Keratinocyte (primary cell): ENCODE measurements around the gene PATZ1. TPM values are rescaled to one million over a fixed set of nuclear protein-coding genes. Genes with fewer than 3 reads are reported as not detected.
A peak's percentile ranks its signal among the peaks of the same experiment; 100 is the strongest.

Experiments used
- DNase-seq: peaks from one replicate; pipeline ENCODE4 v3.0.0-alpha.2; 2011; ENCODE audit warnings: low read depth, missing footprints, low spot score
- FAIRE-seq: peaks from 2 replicates; lab custom pipeline; 2011; peaks lifted over from hg19 to GRCh38; lab: Jason Lieb, UNC
- H2AFZ ChIP-seq: 2 replicates; pipeline ENCODE4 v1.6.0; 2012; ENCODE audit warnings: low read length, control low read depth, inconsistent platforms; ENCODE audit not compliant: control insufficient read depth
- H3K27ac ChIP-seq: 2 replicates; pipeline ENCODE4 v1.5.1; 2011; ENCODE audit warnings: low read length; ENCODE audit not compliant: control insufficient read depth, insufficient read depth
- H3K27me3 ChIP-seq: 3 replicates; pipeline ENCODE4 v1.6.0; 2011; ENCODE audit warnings: low read length; ENCODE audit not compliant: control insufficient read depth, insufficient read depth; ENCODE audit errors: extremely low read depth
- H3K36me3 ChIP-seq, 2 experiments: 2 replicates in 1 of 2; 3 replicates in 1 of 2; pipeline ENCODE4 v1.5.1; 2011; ENCODE audit warnings: low read length in 2 of 2, mild to moderate bottlenecking in 1 of 2; ENCODE audit not compliant: control insufficient read depth in 2 of 2, insufficient read depth in 2 of 2; ENCODE audit errors: extremely low read depth in 1 of 2
- H3K4me1 ChIP-seq: 3 replicates; pipeline ENCODE4 v1.5.1; 2011; ENCODE audit warnings: low read length; ENCODE audit not compliant: control insufficient read depth, insufficient read depth; ENCODE audit errors: extremely low read depth
- H3K4me2 ChIP-seq: 3 replicates; pipeline ENCODE4 v1.6.0; 2011; ENCODE audit warnings: low read depth, low read length; ENCODE audit not compliant: control insufficient read depth, insufficient read depth; ENCODE audit errors: extremely low read depth
- H3K4me3 ChIP-seq, 3 experiments: fragments of 200-600 bp in 1 of 3; sonication (generic) in 1 of 3; 2 replicates in 2 of 3; 3 replicates in 1 of 3; pipeline ENCODE4 v1.5.1; 2011 to 2016; ENCODE audit warnings: low read length in 3 of 3, mild to moderate bottlenecking in 3 of 3, control low read depth in 2 of 3, inconsistent platforms in 1 of 3, low read depth in 1 of 3, mixed read lengths in 1 of 3, mixed run types in 1 of 3, moderate library complexity in 1 of 3; ENCODE audit not compliant: control insufficient read depth in 2 of 3, insufficient read depth in 2 of 3; ENCODE audit errors: extremely low read depth in 1 of 3
- H3K79me2 ChIP-seq: 2 replicates; pipeline ENCODE4 v1.6.0; 2012; ENCODE audit warnings: low read length; ENCODE audit not compliant: control insufficient read depth, insufficient read depth
- H3K9ac ChIP-seq: 3 replicates; pipeline ENCODE4 v1.6.0; 2011; ENCODE audit warnings: low read length; ENCODE audit not compliant: control insufficient read depth, insufficient read depth; ENCODE audit errors: extremely low read depth
- H3K9me1 ChIP-seq: 3 replicates; pipeline ENCODE4 v1.6.0; 2011; ENCODE audit warnings: low read length; ENCODE audit not compliant: control insufficient read depth, insufficient read depth; ENCODE audit errors: extremely low read depth
- H3K9me3 ChIP-seq: 2 replicates; pipeline ENCODE4 v1.5.1; 2012; ENCODE audit warnings: low read depth, low read length; ENCODE audit not compliant: control insufficient read depth
- H4K20me1 ChIP-seq: 3 replicates; pipeline ENCODE4 v1.6.0; 2011; ENCODE audit warnings: low read length; ENCODE audit not compliant: control insufficient read depth, insufficient read depth; ENCODE audit errors: extremely low read depth
- CTCF ChIP-seq, 3 experiments: IDR thresholded peaks in 1 of 3; conservative IDR thresholded peaks in 1 of 3; optimal IDR thresholded peaks in 1 of 3; 2 replicates in 2 of 3; 3 replicates in 1 of 3; pipeline versions ENCODE3 to v1.5.1; 2011; ENCODE audit warnings: low read length in 3 of 3, mild to moderate bottlenecking in 3 of 3, moderate library complexity in 2 of 3, control low read depth in 1 of 3, inconsistent platforms in 1 of 3; ENCODE audit not compliant: insufficient read depth in 2 of 3; ENCODE audit errors: extremely low read depth in 1 of 3
- EZH2 ChIP-seq: IDR thresholded peaks from one replicate; pipeline ENCODE4 v1.6.1; 2012; ENCODE audit warnings: inconsistent platforms, mild to moderate bottlenecking, low read length, moderate library complexity
- dilution Hi-C: fragments of 300-500 bp; cut with MboI; formaldehyde crosslinking; loops from one replicate; pipeline ENCODE4 v1.7.0; 2020; ENCODE audit warnings: low sequenced_read_pairs; ENCODE audit not compliant: extremely low pct_ligation_motif_present
- polyA plus RNA-seq, 5 experiments: library from polyadenylated mRNA; depleted of rRNA in 3 of 5; stranded (reverse) in 3 of 5; stranded (forward) in 1 of 5; unstranded in 1 of 5; fragments of >200 nt; gene quantifications; 1 replicate in 1 of 5; 2 replicates in 3 of 5; 3 replicates in 1 of 5; pipeline versions ENCODE4 v1.2.1 to v1.2.3, GENCODE V29; 2011 to 2012; ENCODE audit warnings: missing spikeins in 2 of 5, low read depth in 1 of 5, low replicate concordance in 1 of 5

The PATZ1 gene
- polyA plus RNA-seq, 1 donor (not counting 4 experiments of a cell fraction or from before 2014, with no cell fraction given), result 3.4 TPM

GRCh38 chr22:31292236-31292989 is 53.7 kb downstream of the PATZ1 start, which contains the start of gene PIK3IP1:
PIK3IP1 (minus strand) TSS chr22:31292488; CDS start chr22:31292344, 144 bp downstream.
- FAIRE-seq (peak; percentile 71), DNase-seq (peak; percentile 46)
- no peaks in the 10 kb centered on the region for H3K27me3 ChIP-seq
- H3K9me3 ChIP-seq, result no peaks in the 10 kb centered on the region
- TF ChIP-seq EZH2, result no peak
- TF ChIP-seq CTCF (optimal IDR thresholded peaks at IDR 0.05 in 1 of 3, IDR thresholded peaks at IDR 0.05 in 1 of 3, conservative IDR thresholded peaks at IDR 0.05 in 1 of 3; ENCODE audit: extremely low read depth in 1 of 3, insufficient read depth in 2 of 3, low read length in 3 of 3), result peak; percentile 33 to 61 (median 44)
- H2AFZ ChIP-seq, result peak within 1 kb of the TSS; percentile 79
- H3K27ac ChIP-seq, result peak within 1 kb of the TSS; percentile 100
- peaks cover 51% of the 10 kb centered on the region for H3K4me1 ChIP-seq
- dilution Hi-C loops, result no loop called here
- H3K36me3 ChIP-seq, result peaks cover 3 to 11% of the 10 kb centered on the region in 2 experiments
- peaks cover 2% of the 10 kb centered on the region for H3K79me2 ChIP-seq
- H3K9me1 ChIP-seq, result no peaks in the 10 kb centered on the region
- H4K20me1 ChIP-seq, result no peaks in the 10 kb centered on the region
- H3K4me3 ChIP-seq, result peak within 1 kb of the TSS; percentile 44 to 67 (median 66)
- H3K9ac ChIP-seq, result peak within 1 kb of the TSS; percentile 99
- peak within 1 kb of the TSS; percentile 96 for H3K4me2 ChIP-seq

GRCh38 chr22:31291481-31292235 is 54.5 kb downstream of the PATZ1 start:
- H3K9me3 ChIP-seq, result no peaks in the 10 kb centered on the region
- H4K20me1 ChIP-seq, result no peaks in the 10 kb centered on the region
- peak overlapping the region; percentile 100 for H3K27ac ChIP-seq
- no peak for FAIRE-seq
- H2AFZ ChIP-seq, result peak overlapping the region; percentile 79
- H3K79me2 ChIP-seq, result peaks cover 2% of the 10 kb centered on the region
- dilution Hi-C loops, result no loop called here
- peaks cover 47% of the 10 kb centered on the region for H3K4me1 ChIP-seq
- no peak for DNase-seq
- H3K9me1 ChIP-seq, result no peaks in the 10 kb centered on the region
- TF ChIP-seq EZH2, result no peak
- no peak for TF ChIP-seq CTCF (optimal IDR thresholded peaks at IDR 0.05 in 1 of 3, IDR thresholded peaks at IDR 0.05 in 1 of 3, conservative IDR thresholded peaks at IDR 0.05 in 1 of 3; ENCODE audit: extremely low read depth in 1 of 3, insufficient read depth in 2 of 3, low read length in 3 of 3)
- H3K36me3 ChIP-seq, result peaks cover 3 to 11% of the 10 kb centered on the region in 2 experiments
- H3K4me3 ChIP-seq, result peak overlapping the region; percentile 44 to 67 (median 66)
- peak overlapping the region; percentile 96 for H3K4me2 ChIP-seq
- H3K27me3 ChIP-seq, result no peaks in the 10 kb centered on the region
- H3K9ac ChIP-seq, result peak overlapping the region; percentile 99
